HG03571 (cell line): ENCODE data around the gene IZUMO4.

ENCODE experiments used
- ATAC-seq: cut with Tn5 transposase; IDR thresholded peaks from one replicate; pipeline ENCODE4 v1.9.1; 2021; ENCODE audit not compliant: unreplicated experiment

IZUMO4 gene

DNA sequence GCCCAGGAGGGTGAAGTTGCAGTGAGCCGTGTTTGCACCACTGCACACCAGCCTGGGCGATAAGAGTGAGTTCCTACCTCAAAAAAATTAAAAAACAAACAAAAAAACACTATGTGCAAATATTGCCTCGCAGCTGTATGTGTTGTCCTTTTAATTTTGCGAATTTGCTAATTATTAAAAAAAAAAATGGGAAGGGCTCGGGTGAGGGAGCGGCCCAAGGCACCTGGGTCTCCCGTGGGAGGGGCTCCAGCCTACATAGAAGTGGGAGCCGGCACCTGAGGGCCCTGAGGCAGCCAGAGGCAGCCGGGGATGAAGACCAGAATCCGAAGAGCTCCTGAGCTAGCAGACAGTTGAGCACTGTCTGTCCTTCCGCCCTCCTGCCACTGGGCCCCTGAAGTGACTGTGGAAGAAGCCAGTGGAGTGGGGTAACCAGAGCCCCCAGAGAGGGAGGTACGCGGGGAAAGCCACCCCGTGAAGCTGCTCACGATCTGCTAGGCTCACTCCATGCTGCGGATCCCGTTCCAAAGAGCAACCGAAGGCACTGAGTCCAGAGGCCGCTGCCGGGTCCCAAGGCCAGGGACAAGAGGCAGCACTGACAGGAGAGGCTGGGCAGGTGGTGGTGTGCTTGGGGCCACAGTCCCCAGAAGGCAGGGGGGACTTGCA lies 6.5 kb downstream of the IZUMO4 start:
- no peak for ATAC-seq

DNA sequence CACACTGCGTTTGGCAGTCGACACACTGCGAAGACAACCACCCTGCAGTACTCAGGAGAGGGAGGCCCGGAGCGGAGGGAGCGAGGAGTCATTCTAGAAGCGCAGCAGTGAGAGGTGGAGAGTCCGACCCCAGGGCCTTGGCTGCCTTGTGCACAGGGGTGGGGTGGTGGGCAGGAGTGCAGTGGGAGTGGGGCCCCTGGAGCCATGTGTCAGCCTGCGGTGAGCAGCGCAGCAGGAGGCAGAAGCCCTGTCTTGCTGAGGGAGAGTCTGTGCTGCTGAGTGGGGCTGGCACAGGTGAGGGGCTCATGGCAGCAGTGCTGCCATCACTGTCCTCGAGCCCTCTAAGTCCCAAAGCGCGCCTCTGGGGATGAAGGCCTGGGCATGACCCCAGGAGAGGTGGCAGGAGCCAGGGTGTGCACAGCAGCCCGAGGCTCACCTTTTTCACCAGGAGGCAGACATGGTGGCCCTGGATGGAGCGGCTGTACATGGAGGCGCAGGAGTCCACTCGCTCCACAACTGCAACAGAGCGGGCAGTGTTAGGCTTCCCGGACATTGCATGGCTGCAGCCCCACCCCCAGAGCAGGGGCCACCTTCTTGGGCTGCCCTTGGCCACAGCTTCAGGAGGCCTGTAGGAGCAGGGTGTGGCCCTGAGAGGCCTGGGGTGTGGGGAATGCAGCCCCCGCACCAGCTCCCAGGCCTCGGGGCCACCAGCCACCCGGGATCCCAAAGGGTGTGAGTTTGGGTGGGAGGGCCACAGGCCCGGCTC lies 11.7 kb downstream of the IZUMO4 start:
- no peak for ATAC-seq

DNA sequence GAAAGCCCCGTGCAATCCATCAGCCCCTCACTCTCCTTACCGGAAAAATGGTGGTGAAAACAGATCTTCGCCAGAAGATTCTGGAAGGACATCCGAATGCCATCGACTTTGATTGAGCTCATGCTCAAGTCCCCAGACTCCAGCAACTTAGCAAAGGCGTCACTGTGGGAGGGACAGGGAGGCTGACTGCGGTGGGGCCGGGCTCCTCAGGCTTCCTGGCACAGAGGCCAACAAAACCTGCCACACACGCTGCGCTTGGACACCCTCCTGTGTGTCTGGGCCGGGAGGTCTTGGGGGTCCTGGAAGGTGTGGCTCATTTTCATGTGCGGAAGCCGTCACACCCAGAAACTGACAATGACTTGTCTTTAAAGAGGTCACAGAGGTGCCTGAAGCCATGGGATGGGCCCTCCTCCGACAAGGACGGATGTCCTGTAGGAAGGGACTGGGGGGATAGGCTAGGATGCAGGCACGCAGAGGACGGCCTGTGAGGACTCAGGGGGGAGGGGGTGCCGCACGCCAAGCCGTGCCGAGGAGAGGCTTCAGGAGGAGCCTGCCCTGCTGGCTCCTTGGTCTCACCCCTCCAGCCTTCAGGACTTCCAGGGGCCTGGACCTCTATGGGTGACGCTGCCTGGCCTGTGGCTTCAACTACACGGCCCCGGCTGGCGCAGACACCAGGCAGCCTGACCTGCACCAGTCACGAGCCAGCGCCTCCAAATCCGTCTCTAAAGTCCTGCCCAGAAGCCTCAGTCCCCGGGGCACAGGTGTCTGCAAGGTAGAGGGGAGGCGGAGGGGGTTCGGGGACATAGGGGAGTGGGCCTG lies 12.5 kb downstream of the IZUMO4 start:
- ATAC-seq, result no peak

DNA sequence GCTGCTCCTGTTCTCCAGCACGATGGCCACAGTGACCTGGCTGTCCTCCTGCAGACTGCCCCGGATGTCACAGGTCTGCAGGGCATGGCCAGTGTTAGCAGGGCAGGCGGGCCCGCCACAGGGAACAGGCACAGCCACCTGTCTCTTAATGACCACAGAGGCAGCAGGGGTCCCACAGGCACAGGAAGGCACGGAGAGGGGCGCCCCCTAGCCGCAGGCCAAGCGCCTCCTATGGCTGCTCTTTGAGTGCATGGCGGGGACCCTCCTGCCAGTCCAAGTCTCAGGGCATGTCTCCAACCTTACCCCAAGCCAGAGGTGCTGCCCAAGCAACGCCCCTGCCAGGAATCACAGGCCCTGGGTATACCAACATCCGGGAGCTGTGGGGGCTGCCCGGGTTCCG lies 14.1 kb downstream of the IZUMO4 start:
- no peak for ATAC-seq

DNA sequence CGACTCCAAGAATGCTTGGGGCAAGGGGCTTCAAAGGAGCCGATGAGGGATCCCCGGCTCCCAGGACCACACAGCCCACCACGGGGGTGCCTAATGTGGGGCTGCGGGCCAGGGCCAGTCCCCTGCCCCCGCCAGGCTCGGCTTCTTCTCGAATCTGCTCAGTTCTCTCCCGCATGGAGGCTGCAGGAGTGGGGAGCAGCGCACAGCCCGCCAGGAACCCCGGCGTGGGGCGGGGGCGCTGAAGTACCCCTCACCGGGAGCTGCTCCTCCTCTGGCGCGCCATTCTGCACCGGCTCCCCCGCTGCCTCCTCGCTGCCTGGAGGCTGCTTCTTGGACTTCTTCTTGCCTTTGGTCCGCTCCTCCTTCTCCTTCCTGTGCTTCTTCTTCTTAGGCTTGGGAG lies 14.7 kb downstream of the IZUMO4 start:
- ATAC-seq, result no peak

DNA sequence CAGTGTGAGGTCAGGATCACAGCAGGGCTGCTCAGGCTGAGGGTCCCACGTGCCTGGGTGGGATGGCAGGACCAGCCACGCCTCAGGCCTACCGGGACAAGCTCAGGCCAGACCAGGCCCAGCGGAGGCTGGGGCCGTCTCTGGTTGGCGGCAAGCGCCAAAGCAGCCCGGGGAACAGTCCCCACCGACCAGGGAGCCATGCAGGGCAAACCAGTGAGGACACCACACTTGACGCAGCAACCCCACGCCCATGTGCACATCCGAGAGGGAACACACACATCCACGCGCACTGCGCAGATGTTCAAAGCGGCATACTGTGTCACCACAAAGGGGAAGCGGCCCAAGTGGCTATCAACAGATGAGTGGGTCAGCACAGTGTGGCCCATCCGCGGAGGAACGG lies 15.2 kb downstream of the IZUMO4 start:
- ATAC-seq, result no peak

DNA sequence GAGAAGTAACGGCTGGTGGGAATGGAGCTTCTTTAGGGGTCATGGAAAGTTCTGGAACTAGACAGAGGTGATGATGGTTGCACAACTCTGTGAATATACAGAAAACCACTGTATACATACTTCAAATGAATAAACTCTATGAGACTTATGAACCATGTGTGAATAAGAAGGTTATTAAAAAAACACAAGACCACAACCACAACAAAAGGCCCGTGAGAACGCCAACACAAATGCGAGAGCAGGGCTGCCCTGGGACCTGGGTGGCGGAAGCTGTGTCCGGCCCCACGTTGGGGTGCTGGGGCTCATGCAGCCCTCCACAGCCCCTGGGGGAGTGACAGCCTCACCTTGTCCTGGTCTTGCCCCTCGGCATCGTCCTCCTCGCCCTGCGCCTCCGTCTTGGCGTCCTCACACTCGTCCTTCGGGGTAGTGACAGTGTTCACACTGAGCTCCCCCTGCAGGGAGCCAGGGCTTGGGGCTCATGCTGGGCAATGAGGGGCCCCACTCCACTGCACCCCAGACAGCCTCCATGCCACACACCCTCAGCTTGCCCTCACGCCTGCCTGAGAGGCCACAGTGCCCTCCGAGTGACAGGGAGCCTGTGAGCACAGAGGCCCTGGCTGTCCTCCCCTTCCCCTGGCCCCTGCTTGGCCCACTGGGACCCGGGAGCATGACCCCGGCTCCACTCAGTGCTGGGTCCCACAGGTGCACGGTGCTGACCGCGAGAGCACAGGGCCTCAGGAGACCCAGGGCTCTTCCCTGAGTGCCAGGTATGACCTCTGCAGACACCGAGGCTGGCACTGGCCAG lies 16.0 kb downstream of the IZUMO4 start:
- ATAC-seq, result no peak

DNA sequence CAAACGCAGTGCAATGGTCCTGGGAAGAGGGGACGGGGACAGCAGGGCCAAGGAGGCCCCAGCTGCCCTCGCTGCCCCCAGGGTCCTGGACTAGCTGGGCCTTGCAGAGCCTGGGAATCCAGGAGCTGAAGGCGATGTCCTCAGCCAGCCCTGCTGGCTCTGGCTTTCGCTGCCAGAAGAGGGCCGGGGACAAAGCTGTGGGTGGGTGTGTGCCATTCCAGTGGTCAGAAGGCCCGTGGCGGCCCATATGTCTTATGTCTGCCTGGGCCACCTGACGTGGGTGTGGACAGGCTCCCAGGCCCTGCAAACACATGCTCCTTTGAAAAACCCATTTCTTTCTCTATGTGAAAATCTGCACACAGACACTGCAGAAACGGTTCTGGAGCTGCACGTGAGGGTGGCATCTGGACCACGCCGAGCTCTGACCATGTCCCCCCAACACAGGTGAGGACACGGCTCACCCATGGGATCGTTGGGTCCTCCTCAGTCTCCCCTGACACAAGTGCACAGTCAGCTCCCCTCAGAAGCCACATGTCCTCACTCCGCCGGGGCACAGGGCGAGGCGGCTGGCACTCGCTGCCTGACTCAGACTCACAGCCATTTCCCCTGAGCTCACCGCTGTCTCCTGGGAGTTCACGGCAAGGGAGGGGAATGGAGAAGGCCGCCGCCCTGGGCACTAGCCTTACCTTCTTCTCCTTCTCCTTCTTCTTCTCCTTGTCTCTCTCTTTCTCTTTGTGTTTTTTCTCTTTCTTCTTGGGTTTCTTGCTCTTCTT lies 16.9 kb downstream of the IZUMO4 start:
- ATAC-seq, result no peak

DNA sequence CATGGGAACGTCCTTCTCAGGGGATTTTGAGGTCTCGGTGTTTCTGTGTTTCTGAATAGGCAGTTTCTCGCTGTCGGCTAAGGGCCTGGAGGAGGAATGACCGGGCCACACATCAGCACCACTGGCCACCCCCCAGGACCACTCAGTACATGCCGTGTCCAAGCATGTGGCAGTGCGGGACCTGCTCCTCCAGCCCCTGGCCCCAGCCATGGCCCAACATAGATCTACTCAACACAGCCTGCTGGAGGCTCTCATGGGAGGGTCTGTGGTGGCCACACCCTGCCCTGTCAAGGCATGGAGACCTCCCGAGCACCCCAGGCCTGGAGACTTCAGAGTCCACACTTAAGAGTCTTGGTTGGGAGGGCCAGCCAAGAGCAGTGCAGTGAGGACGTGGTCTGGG lies 17.5 kb downstream of the IZUMO4 start:
- no peak for ATAC-seq

DNA sequence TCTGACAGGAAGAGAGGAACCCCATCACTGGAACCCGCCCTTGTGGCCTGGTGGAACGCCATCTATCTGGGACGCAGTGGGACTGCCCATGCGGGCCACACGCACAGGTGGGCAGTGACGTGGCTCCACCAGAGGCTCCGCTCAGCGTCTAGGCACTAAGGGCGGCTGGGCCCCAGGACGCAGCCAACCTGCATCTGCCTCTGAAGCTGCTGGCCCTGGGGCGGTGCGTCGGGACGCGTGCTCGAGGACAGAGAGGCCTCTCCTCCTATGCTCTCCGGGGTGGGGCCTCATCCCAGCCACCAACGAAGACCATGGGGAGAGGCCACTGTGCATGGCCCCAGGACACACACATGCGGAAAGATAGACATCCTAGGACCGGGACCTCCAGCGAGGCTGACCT lies 18.1 kb downstream of the IZUMO4 start:
- no peak for ATAC-seq

DNA sequence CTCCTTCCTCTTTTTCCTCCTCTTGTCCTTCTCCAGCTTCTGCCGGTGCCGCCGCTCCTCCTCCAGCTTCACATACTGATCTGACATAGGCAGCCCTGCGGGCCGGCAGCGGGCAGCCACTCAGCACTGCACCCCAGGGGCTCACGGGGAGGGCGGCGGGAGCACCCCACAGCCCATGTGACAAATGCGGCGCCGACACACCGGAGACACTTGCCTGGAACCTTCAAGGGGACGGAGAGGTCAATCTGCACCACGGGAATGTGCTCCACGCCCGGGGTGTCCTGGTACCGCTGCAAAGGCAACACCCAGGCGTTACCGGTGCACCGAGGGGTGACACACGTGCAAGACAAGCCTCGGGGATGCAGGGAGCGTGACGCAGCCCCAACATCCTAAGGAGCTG lies 18.6 kb downstream of the IZUMO4 start:
- ATAC-seq, result no peak

DNA sequence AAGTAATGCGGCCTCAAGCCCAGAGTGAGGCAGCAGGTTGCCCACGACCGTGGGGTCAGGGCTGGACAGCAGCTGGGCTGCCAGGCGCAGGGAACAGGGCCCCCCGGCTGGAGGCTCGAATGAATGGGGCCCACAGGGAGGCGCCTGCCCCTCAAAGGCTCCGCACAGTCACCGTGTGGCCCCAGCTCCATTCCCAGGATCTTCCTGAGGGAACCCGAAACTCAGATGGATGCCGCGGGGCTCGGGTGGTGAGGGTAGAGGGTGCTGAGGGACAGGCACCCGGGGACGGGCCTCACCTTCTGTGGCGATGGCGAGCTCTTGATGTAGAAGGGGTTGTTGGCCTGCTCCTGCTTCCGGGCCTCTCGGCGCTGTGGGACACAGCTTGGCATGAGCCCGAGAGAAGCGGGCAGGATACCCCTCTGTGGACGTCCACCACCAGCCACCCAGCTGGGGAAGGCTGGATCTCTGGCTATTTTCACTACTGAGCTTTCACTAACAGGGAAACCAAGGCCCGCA lies 19.3 kb downstream of the IZUMO4 start:
- ATAC-seq, result no peak

DNA sequence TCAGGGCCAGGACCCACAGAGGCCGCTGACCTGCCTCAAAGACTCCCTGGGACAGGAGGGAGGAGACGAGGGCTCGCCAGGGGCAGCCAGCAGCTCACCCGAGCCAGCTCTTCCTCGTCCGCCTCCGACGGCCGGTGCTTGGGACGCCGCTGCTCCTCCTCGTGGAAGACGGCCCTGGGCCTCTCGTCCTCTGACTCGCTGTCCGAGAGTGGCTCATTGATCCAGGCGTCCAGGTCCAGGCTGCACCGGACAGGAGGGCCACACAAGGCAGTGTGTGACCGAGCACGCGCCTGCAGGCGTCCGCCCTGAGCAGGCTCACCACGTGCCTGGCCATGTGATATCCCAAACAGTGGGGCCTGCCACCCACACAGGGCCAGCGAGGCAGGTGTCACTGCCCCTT lies 19.8 kb downstream of the IZUMO4 start:
- no peak for ATAC-seq

DNA sequence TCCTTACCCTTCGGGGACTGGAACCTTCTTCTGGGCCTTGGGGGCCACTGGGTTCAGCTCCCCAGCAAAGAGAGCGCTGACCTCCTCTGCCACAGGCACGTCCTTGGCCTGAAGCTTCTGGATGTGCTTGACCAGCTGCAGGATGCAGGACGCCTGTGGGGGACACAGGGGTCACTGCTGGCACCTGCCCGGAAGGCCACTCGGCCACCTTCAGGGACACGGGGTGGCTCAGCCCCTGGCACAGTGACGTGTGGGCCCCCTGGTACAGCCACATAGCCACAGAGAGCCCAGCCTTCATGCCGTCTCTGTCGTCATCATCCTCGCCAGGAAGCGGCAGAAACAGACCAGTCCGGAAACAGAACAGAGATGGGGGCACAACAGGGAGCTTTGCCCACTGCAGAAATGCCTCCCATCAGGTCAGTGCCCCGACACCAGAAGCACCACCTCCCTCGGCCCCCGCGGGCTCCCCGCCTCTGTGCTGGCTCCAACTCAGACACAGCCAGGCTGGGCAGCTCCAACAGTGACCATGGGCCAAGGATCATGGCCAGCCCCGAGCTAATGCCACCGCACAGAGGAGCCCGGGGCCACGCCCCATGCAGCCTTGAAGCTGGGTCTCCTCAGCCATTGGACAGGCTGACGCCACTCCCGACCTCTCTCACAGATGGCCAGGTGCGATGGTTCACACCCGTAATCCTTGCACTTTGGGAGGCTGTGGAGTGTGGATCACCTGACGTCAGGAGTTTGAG lies 20.7 kb downstream of the IZUMO4 start:
- ATAC-seq, result no peak

DNA sequence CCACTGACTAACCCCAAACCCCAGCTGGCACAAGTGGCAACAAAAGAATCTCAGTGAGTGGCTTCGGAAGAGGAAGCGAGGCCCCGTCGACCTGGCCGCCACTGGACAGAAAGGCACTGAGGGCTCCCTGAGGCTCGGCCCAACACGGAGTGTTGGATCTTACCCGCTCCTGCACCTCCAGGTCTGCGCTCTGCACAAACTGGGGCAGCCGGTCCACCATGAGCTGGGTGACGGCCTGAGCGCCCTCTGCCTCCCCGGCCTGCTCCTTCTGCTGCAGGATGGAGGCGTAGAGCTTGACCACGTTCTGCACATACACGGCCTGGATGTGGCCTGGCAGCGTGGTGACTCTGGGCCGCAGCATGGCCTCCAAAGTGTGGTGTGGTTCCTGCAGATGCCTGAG lies 21.7 kb downstream of the IZUMO4 start:
- ATAC-seq, result no peak

DNA sequence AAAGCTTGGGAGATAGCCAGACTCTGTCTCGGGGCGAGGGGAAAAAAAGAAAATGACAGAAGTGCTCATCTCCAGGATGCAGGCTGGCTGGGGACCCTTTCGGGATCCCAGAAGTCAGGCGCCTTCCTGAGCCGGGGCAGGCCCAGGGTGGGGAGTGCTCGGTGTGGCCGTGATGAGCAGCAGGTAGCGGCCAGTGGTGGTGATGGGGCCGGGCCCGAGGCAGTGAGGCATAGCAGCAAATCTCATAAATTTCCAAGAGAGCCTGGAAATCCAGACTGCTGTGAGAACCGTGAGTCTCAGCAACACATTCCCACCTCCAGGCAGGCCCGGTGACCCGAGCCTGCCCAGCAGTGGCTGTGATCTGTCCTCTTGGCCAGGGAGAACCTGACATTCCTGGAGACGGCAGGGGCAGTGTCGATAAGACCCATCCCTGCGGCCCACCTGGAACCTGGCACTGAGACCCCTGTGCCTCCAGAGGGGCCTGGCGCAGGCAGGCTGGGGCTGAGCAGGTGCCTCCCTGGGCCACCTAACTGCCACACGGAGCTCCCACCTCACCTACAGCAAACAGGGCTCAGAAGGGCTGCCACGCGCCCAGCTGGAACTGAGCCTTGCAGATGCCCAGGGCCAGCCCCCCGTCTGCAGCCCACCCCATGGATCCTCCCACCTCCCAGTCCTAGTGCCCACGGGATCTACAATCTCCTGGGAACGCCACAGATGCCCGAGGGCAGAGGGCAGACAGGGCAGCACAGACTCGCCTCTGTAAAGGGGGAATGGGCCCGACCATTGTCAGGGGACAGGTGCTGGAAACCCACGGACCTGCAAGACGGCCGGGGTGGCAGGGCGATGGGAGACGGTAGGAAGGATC lies 23.4 kb downstream of the IZUMO4 start:
- no peak for ATAC-seq

DNA sequence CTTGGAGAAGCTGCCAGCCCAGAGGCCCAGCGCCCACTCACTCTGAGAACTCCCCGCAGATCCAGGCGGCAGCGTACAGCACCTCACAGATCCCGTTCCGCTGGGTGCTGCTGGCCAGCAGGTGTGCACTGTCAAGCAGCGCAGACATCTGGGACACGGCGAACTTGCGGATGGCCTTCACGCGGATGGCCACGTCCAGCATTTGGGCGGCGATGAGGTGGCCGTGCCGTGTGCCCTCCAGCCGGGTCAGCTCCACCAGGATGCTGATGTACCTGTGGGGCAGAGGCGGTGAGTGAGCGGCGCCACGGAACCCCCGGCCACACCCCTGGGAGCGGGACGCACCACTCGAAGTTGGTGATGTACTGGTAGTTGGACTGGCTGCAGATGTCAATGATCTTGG lies 24.1 kb downstream of the IZUMO4 start:
- ATAC-seq, result no peak

DNA sequence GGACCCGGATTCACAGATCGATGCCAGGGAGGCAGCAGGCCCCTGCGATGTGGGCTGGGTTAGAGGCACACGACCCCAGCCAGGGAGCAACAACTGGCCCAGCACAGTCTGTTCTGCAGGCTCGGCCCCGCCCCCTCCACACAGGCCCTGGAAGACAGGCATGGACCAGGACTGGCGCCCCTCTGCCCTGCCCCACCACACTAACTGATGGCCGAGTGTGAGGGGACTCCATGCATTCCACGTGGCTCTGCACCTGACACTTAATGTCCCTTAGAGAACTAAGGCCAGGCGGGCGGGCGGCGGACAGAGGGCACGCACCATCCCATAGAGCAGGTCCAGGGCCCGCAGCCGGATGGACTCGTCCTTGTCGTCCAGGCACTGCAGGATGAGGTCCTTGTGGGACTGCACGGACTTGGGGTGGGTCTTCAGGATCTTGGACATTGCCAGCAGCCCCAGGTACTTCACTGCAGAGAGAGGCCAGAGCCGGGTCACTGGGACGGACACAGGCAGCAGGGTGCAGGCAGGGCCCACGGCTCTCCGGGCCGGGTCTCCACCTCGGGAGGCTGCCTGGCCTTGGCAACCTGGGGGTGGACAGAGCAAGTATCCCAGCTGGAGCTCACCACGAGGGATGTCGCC lies 24.8 kb downstream of the IZUMO4 start:
- ATAC-seq, result no peak
